BE2C (cell line): ENCODE measurements around the gene SNAPC2.

Source experiments
- DNase-seq: peaks from one replicate; pipeline ENCODE4 v3.0.0-alpha.2; 2020
- H3K27me3 ChIP-seq: fragments of 250-450 bp; sonication (Bioruptor Pico); 2 replicates; pipeline ENCODE4 v1.5.1; 2020; ENCODE audit warnings: mild to moderate bottlenecking
- H3K36me3 ChIP-seq: fragments of 250-450 bp; sonication (Bioruptor Pico); 2 replicates; pipeline ENCODE4 v1.5.1; 2020; ENCODE audit warnings: mild to moderate bottlenecking
- H3K4me1 ChIP-seq: fragments of 250-450 bp; sonication (Bioruptor Pico); 2 replicates; pipeline ENCODE4 v1.5.1; 2020
- H3K4me3 ChIP-seq: 2 replicates; pipeline ENCODE4 v1.5.1; 2011; ENCODE audit warnings: low read depth, low read length
- H3K9me3 ChIP-seq: fragments of 250-450 bp; sonication (Bioruptor Pico); 2 replicates; pipeline ENCODE4 v1.5.1; 2020
- TF ChIP-seq, protein P1 (sequence below): IDR thresholded peaks from 2 replicates; pipeline ENCODE4 v1.5.1; 2012; ENCODE audit warnings: mild to moderate bottlenecking, low read depth, low read length

Gene SNAPC2

DNA sequence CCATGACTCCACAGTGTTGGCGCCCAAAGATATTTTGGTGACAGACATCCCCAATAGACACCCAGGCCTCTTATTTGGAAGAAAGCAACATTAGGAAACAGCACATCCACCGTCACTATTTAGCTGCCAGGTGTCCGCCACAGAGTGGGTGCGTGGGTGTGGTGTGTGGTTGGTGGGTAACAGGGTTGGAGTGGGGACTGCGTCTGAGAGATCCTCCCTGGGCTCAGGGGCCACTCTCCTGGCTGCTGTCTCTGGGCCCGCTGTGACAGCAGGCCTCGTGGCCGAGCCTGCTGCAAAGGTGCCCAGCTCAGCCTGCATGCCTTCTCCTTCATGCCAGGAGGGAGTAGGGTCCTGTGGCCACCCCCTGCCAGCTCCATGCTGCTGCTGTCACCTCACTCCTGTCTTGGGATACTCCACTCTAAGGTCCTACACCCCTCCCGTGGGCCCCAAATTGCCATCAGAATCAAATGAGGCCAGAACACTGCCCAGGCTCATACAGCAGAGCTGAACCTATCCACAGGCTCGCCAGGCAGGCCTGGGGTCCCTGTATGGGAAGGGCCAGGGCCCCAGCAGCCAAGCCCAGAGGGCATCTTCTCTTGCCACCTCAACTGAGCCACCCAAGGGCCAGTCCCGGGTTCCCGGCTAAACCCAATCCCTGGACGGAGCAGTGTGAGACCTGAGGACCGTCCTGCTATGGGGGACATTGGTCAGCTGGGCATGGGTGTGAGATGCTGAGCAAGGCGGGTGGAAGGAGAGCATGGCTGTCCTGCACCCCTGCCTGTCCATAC is 48.1 kb downstream of the SNAPC2 start:
- no peaks in the 10 kb centered on the region for H3K27me3 ChIP-seq
- peaks cover 64% of the 10 kb centered on the region for H3K36me3 ChIP-seq
- no peaks in the 10 kb centered on the region for H3K9me3 ChIP-seq
- no peak overlapping the region for H3K4me3 ChIP-seq
- no peak for DNase-seq
- H3K4me1 ChIP-seq, result no peaks in the 10 kb centered on the region
- TF ChIP-seq, protein P1, sequence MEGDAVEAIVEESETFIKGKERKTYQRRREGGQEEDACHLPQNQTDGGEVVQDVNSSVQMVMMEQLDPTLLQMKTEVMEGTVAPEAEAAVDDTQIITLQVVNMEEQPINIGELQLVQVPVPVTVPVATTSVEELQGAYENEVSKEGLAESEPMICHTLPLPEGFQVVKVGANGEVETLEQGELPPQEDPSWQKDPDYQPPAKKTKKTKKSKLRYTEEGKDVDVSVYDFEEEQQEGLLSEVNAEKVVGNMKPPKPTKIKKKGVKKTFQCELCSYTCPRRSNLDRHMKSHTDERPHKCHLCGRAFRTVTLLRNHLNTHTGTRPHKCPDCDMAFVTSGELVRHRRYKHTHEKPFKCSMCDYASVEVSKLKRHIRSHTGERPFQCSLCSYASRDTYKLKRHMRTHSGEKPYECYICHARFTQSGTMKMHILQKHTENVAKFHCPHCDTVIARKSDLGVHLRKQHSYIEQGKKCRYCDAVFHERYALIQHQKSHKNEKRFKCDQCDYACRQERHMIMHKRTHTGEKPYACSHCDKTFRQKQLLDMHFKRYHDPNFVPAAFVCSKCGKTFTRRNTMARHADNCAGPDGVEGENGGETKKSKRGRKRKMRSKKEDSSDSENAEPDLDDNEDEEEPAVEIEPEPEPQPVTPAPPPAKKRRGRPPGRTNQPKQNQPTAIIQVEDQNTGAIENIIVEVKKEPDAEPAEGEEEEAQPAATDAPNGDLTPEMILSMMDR, result no peak

DNA sequence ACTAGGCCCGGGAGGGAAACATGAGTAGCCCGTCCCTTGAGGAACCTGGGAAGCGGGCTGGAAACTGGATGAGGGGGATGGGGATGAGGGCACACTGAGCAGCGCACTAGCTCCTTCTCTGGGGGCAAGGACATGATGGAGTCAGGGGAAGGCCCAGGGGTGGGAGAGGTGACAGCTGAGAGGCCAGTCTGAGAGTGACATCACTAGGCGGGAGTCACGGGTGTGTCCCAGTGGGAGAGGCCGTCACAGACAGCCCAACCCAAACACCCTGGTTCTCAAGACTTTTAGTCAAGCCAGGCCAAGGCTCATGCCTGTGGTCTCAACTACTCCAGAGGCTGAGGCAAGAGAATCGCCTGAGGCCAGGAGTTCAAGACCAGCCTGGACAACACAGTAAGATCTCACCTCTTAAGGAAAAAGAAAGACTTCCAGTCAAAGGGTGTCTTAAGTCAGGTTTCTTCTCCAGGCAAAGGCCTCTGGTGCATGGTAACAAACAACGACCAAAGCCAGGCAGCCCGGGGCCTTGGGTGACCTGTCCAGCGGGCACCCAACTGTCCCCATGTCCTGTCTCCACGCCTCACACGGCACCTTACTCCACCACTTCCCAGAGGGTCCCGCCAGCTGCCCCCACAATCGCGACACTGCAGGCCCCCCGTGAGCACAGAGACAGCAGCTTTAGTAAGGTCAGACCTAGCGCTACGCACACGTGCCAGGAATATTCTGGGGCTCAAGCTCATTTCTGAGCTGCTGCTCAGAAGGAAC is 48.8 kb downstream of the SNAPC2 start:
- H3K4me1 ChIP-seq, result no peaks in the 10 kb centered on the region
- H3K27me3 ChIP-seq, result no peaks in the 10 kb centered on the region
- TF ChIP-seq, protein P1, result no peak
- H3K36me3 ChIP-seq, result peaks cover 65% of the 10 kb centered on the region
- no peaks in the 10 kb centered on the region for H3K9me3 ChIP-seq
- no peak for DNase-seq
- no peak overlapping the region for H3K4me3 ChIP-seq

DNA sequence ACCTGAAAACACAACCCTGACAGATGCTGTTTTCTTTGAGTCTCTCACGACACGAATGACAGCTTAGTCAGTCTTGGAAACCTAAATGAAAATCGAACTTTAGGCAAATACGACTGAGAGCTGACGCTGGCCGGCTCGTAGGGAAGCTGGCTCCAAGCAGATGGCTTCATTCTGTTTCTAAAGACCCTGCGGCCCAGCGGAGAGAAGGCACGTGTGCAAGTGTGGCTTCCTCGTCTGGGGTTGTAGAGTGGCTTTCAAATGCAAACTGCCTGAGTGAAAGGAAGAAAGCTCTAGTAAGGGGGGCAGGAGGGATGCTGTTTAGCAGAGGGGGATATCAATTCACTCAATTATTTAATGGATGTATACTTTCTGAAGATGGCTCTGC is 49.4 kb downstream of the SNAPC2 start:
- DNase-seq, result no peak
- H3K27me3 ChIP-seq, result no peaks in the 10 kb centered on the region
- TF ChIP-seq, protein P1, result no peak
- H3K4me1 ChIP-seq, result no peaks in the 10 kb centered on the region
- H3K9me3 ChIP-seq, result no peaks in the 10 kb centered on the region
- H3K4me3 ChIP-seq, result no peak overlapping the region
- peaks cover 68% of the 10 kb centered on the region for H3K36me3 ChIP-seq

DNA sequence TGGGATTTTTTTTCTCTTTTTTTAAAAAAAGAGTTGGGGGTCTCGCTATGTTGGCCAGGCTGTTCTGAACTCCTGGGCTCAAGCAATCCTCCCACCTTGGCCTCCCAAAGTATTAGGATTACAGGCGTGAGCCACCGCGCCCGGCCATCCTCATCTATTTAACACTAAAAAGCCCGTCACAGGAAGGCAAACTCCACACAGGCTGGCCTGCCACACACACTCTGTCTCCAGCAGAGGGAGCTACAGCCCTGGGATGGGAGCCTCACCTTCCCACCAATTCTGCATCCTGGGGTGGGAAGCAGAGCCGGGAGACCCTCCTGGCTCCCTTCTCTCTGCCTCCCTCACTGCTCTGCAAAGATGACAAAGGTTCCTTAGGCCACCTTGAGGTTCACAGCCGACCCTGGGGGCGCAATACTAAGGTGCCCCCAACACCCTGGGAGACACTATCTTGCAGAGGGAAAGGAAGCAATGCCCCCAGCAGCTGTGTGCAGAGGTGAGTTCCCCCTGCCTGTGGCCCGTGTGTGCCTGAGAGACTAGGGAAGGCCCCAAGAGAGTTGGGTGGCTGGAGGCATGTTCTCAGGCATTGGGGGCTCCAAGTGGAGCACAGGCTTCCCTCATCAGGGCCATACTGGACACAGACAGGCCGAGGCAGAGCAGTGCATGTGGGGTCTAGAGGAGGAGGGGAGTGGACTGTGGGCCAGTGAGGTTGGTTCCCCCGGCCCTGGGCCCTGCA is 50.7 kb downstream of the SNAPC2 start:
- Histone ChIP-seq H3K36me3 (peaks cover 63% of the 10 kb centered on the region), H3K4me3 (no peak overlapping the region), H3K4me1 (no peaks in the 10 kb centered on the region), H3K9me3 (no peaks in the 10 kb centered on the region), H3K27me3 (no peaks in the 10 kb centered on the region)
- DNase-seq, result peak; percentile 70
- TF ChIP-seq, protein P1, result peak; percentile 89

DNA sequence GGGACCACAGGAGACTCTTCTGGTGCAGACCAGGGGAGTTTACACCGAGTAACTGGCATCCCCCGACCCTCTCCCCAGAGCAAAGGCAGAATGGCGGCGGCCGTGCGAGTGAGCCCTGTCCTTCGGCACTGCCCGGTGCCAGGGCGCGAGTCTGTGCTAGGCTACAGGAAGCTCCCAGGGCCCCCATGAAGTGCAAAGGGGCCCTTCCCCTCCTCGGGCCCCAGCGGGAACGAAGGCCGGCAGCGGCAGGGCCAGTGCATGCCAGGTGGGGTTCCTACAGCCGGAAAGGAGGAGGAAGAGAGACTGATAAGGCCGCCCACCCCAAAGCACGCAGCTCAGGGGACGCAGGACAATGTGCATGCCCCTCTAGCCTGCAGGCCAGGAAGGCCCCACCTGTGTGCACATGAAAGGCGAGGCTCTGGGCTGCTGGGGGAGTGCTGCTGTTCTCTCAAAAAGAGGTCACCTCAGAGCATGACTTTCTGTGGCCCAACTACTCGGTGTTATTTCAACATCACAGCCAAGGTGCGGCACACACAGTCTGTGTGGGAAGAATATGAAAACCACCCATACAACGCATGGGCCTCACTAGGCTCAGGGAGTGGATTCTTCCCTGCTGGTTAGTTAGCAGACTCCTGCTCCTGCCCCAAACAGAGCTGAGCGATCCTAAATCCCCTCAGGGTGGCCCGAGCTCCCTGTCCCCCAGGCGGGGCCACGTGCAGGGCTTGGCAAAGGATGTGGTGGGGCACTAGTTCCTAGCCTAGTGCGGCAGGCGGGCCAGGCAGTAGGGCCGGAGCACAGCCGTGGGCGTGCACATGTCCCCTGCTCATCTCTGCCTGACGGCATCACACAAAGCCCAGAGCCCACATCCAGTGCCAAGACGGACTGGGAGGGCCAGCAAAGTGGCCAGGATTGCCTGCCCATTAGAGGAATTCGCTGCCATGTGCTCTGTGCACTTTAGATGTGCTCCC is 51.7 kb downstream of the SNAPC2 start:
- Histone ChIP-seq H3K4me1 (no peaks in the 10 kb centered on the region), H3K27me3 (no peaks in the 10 kb centered on the region), H3K36me3 (peaks cover 64% of the 10 kb centered on the region), H3K9me3 (no peaks in the 10 kb centered on the region), H3K4me3 (no peak overlapping the region)
- TF ChIP-seq, protein P1, result no peak
- DNase-seq, result no peak
